H1 (cell line): Measurements from ENCODE around the gene PDE4D. TPM values are rescaled to one million over a fixed set of nuclear protein-coding genes. Genes with fewer than 3 reads are reported as not detected.

Experiments used
- CTCF ChIA-PET: fragments of 300-600 bp; sonication (Branson Sonifier 250); formaldehyde crosslinking; loops from one replicate; lab custom pipeline; 2021; ENCODE audit not compliant: partially characterized antibody; lab: Charles Lee
- POLR2A ChIA-PET: fragments of 300-600 bp; sonication (Branson Sonifier 250); formaldehyde crosslinking; loops from one replicate; lab custom pipeline; 2021; ENCODE audit warnings: inconsistent platforms; ENCODE audit not compliant: partially characterized antibody; lab: Charles Lee
- DNase-seq, 2 experiments: peaks; one replicate each; pipeline versions ENCODE4 v3.0.0 to v3.0.0-alpha.2; 2010 to 2022; ENCODE audit warnings: low spot score in 2 of 2, low read depth in 1 of 2, mixed read lengths in 1 of 2
- FAIRE-seq: peaks from 2 replicates; lab custom pipeline; 2011; peaks lifted over from hg19 to GRCh38; lab: Jason Lieb, UNC
- H2AFZ ChIP-seq: 2 replicates; pipeline ENCODE4 v1.8.1; 2012; ENCODE audit warnings: low read length, inconsistent platforms
- H2AK5ac ChIP-seq: 2 replicates; pipeline ENCODE4 v1.6.1; 2013; ENCODE audit warnings: low read depth, low read length
- H2BK120ac ChIP-seq: replicated peaks from 2 replicates; pipeline ENCODE3; 2013; ENCODE audit warnings: low read depth, low read length, inconsistent platforms
- H2BK12ac ChIP-seq: 2 replicates; pipeline ENCODE4 v1.6.1; 2013; ENCODE audit warnings: low read depth, low read length
- H2BK15ac ChIP-seq: 2 replicates; pipeline ENCODE4 v1.6.1; 2013; ENCODE audit warnings: low read length
- H2BK20ac ChIP-seq: 2 replicates; pipeline ENCODE4 v1.6.1; 2013; ENCODE audit warnings: low read length
- H2BK5ac ChIP-seq: 2 replicates; pipeline ENCODE4 v1.6.1; 2013; ENCODE audit warnings: low read depth, low read length
- H3K14ac ChIP-seq: 2 replicates; pipeline ENCODE4 v1.6.1; 2013; ENCODE audit warnings: inconsistent platforms; ENCODE audit not compliant: insufficient read length
- H3K18ac ChIP-seq: 2 replicates; pipeline ENCODE4 v1.6.1; 2013; ENCODE audit warnings: low read length; ENCODE audit errors: extremely low read depth
- H3K23ac ChIP-seq: 2 replicates; pipeline ENCODE4 v1.6.1; 2013; ENCODE audit warnings: inconsistent platforms; ENCODE audit not compliant: insufficient read length
- H3K23me2 ChIP-seq: 2 replicates; pipeline ENCODE4 v1.6.1; 2013; ENCODE audit warnings: low read depth, low read length
- H3K27ac ChIP-seq: 2 replicates; pipeline ENCODE4 v1.6.1; 2011; ENCODE audit warnings: low read depth, low read length, inconsistent platforms
- H3K27me3 ChIP-seq, 4 experiments: replicated peaks in 1 of 4; 1 replicate in 1 of 4; 2 replicates in 3 of 4; pipeline versions ENCODE4 v1.6.1 to v1.8.1; 2011 to 2013; ENCODE audit warnings: low read length in 3 of 4, mild to moderate bottlenecking in 3 of 4, inconsistent platforms in 2 of 4, mixed read lengths in 2 of 4, moderate library complexity in 1 of 4; ENCODE audit not compliant: control insufficient read depth in 3 of 4, insufficient read depth in 3 of 4; ENCODE audit errors: extremely low read depth in 1 of 4
- H3K36me3 ChIP-seq, 4 experiments: 2 replicates each; pipeline versions ENCODE4 v1.6.1 to v1.8.1; 2011 to 2013; ENCODE audit warnings: mild to moderate bottlenecking in 4 of 4, low read length in 3 of 4, moderate library complexity in 2 of 4, control low read depth in 1 of 4, inconsistent platforms in 1 of 4; ENCODE audit not compliant: insufficient read depth in 4 of 4, control insufficient read depth in 2 of 4
- H3K4ac ChIP-seq: replicated peaks from 2 replicates; pipeline ENCODE3; 2013; ENCODE audit warnings: low read length, low read depth, mixed read lengths, inconsistent platforms; ENCODE audit not compliant: insufficient read length
- H3K4me1 ChIP-seq, 4 experiments: replicated peaks in 1 of 4; 1 replicate in 1 of 4; 2 replicates in 3 of 4; pipeline versions ENCODE4 v1.6.1 to v1.8.1; 2011 to 2013; ENCODE audit warnings: low read length in 3 of 4, inconsistent platforms in 2 of 4, mixed read lengths in 1 of 4; ENCODE audit not compliant: insufficient read depth in 4 of 4, control insufficient read depth in 3 of 4
- H3K4me2 ChIP-seq, 2 experiments: 2 replicates each; pipeline versions ENCODE4 v1.6.1 to v1.8.1; 2011 to 2013; ENCODE audit warnings: low read depth in 2 of 2, low read length in 2 of 2, control low read depth in 1 of 2, inconsistent platforms in 1 of 2, mild to moderate bottlenecking in 1 of 2; ENCODE audit not compliant: insufficient read depth in 1 of 2
- H3K4me3 ChIP-seq, 4 experiments: fragments of 200-600, 300-600 bp in 1 of 4; sonication (generic), shearing (Covaris generic), sonication (Bioruptor Twin) in 1 of 4; 2 replicates each; pipeline versions ENCODE4 v1.5.1 to v1.8.1; 2011 to 2016; ENCODE audit warnings: low read length in 4 of 4, low read depth in 3 of 4, control low read depth in 2 of 4, inconsistent platforms in 2 of 4, mild to moderate bottlenecking in 2 of 4, mixed read lengths in 1 of 4, moderate library complexity in 1 of 4; ENCODE audit not compliant: insufficient read depth in 2 of 4; ENCODE audit errors: extremely low read depth in 1 of 4
- H3K56ac ChIP-seq: replicated peaks from 2 replicates; pipeline ENCODE3; 2013; ENCODE audit warnings: low read depth, mild to moderate bottlenecking, mixed read lengths, low read length, inconsistent platforms; ENCODE audit not compliant: insufficient read length
- H3K79me1 ChIP-seq: 2 replicates; pipeline ENCODE4 v1.6.1; 2013; ENCODE audit warnings: low read depth, low read length, control low read depth
- H3K79me2 ChIP-seq, 2 experiments: 2 replicates each; pipeline versions ENCODE4 v1.6.1 to v1.8.1; 2012 to 2013; ENCODE audit warnings: low read length in 2 of 2, mild to moderate bottlenecking in 2 of 2, inconsistent platforms in 1 of 2; ENCODE audit not compliant: insufficient read depth in 2 of 2, control insufficient read depth in 1 of 2
- H3K9ac ChIP-seq, 4 experiments: replicated peaks in 1 of 4; 1 replicate in 1 of 4; 2 replicates in 3 of 4; pipeline versions ENCODE4 v1.6.1 to v1.8.1; 2011 to 2013; ENCODE audit warnings: low read depth in 3 of 4, low read length in 3 of 4, control low read depth in 2 of 4, mild to moderate bottlenecking in 2 of 4, moderate library complexity in 2 of 4, inconsistent platforms in 1 of 4; ENCODE audit errors: extremely low read depth in 1 of 4
- H3K9me3 ChIP-seq, 2 experiments: 2 replicates each; pipeline versions ENCODE4 v1.6.1 to v1.8.1; 2012 to 2013; ENCODE audit warnings: mild to moderate bottlenecking in 2 of 2, moderate library complexity in 2 of 2, control low read depth in 1 of 2, inconsistent platforms in 1 of 2, low read depth in 1 of 2, low read length in 1 of 2, mixed read lengths in 1 of 2; ENCODE audit not compliant: insufficient read depth in 2 of 2
- H4K20me1 ChIP-seq, 2 experiments: replicated peaks in 1 of 2; 2 replicates each; pipeline versions ENCODE3 to v1.8.1; 2011 to 2013; ENCODE audit warnings: inconsistent platforms in 2 of 2, low read length in 2 of 2, mild to moderate bottlenecking in 1 of 2; ENCODE audit not compliant: insufficient read depth in 2 of 2, control insufficient read depth in 1 of 2
- H4K5ac ChIP-seq: 2 replicates; pipeline ENCODE4 v1.6.1; 2013; ENCODE audit warnings: low read length, low read depth, mixed read lengths, inconsistent platforms; ENCODE audit not compliant: insufficient read length
- H4K8ac ChIP-seq: 2 replicates; pipeline ENCODE4 v1.8.0; 2013; ENCODE audit warnings: mild to moderate bottlenecking, moderate library complexity, low read length, inconsistent platforms; ENCODE audit not compliant: insufficient read depth; ENCODE audit errors: extremely low read depth
- H4K91ac ChIP-seq: replicated peaks from 2 replicates; pipeline ENCODE3; 2013; ENCODE audit warnings: low read length, mixed read lengths, inconsistent platforms; ENCODE audit not compliant: insufficient read length
- BRCA1 ChIP-seq: IDR thresholded peaks from 2 replicates; pipeline ENCODE4 v1.6.1; 2012; ENCODE audit warnings: low read depth, low read length, improper control_type of control experiment
- CHD1 ChIP-seq: IDR thresholded peaks from 2 replicates; pipeline ENCODE4 v1.6.1; 2012; ENCODE audit warnings: low read depth, low read length, improper control_type of control experiment
- EP300 ChIP-seq, 2 experiments: IDR thresholded peaks; 1 replicate in 1 of 2; 2 replicates in 1 of 2; pipeline ENCODE4 v1.6.1; 2011 to 2012; ENCODE audit warnings: low read depth in 2 of 2, low read length in 2 of 2, mild to moderate bottlenecking in 2 of 2, borderline replicate concordance in 1 of 2, inconsistent platforms in 1 of 2, moderate library complexity in 1 of 2
- FOSL1 ChIP-seq: IDR thresholded peaks from 2 replicates; pipeline ENCODE4 v1.6.1; 2011; ENCODE audit warnings: mild to moderate bottlenecking, low read depth, low read length, moderate library complexity; ENCODE audit not compliant: insufficient read depth
- GTF2F1 ChIP-seq: IDR thresholded peaks from 2 replicates; pipeline ENCODE4 v1.6.1; 2012; ENCODE audit warnings: low read depth, low read length, improper control_type of control experiment, borderline replicate concordance
- HDAC2 ChIP-seq, 2 experiments: fragments of 300-600 bp in 1 of 2; sonication (generic) in 1 of 2; IDR thresholded peaks; 2 replicates each; pipeline ENCODE4 v1.6.1; 2011 to 2012; ENCODE audit warnings: low read depth in 2 of 2, low read length in 2 of 2, mild to moderate bottlenecking in 2 of 2, moderate library complexity in 2 of 2, borderline replicate concordance in 1 of 2, inconsistent platforms in 1 of 2
- HDAC6 ChIP-seq: IDR thresholded peaks from one replicate; pipeline ENCODE4 v1.7.1; 2012; ENCODE audit warnings: low read depth, mild to moderate bottlenecking, inconsistent platforms, low read length, moderate library complexity
- JUN ChIP-seq: IDR thresholded peaks from 2 replicates; pipeline ENCODE4 v1.6.1; 2011; ENCODE audit warnings: low read depth, mild to moderate bottlenecking, improper control_type of control experiment, low read length
- JUND ChIP-seq: IDR thresholded peaks from 2 replicates; pipeline ENCODE4 v1.6.1; 2011; ENCODE audit warnings: mild to moderate bottlenecking, improper control_type of control experiment, low read length
- SAP30 ChIP-seq: fragments of 300-600 bp; sonication (generic); IDR thresholded peaks from 2 replicates; pipeline ENCODE4 v1.7.1; 2012; ENCODE audit warnings: low read length, moderate library complexity, mild to moderate bottlenecking, inconsistent platforms; ENCODE audit not compliant: insufficient read depth, insufficient replicate concordance
- SRF ChIP-seq: IDR thresholded peaks from 2 replicates; pipeline ENCODE4 v1.6.1; 2011; ENCODE audit warnings: mild to moderate bottlenecking, low read depth, low read length, moderate library complexity
- TAF7 ChIP-seq: optimal IDR thresholded peaks from 2 replicates; pipeline ENCODE3; 2011; ENCODE audit warnings: low read depth, mild to moderate bottlenecking, inconsistent platforms, low read length, moderate library complexity, borderline replicate concordance
- ZNF274 ChIP-seq: IDR thresholded peaks from 2 replicates; pipeline ENCODE4 v1.7.0; 2012; ENCODE audit warnings: low read length, borderline replicate concordance; ENCODE audit errors: extremely low read depth
- WGBS, 2 experiments: shearing (Covaris generic) in 1 of 2; methylation state at CpG; one replicate each; pipeline versions ENCODE4 v1.1.6 to v1.1.7; 2013 to 2015; ENCODE audit warnings: low lambda C conversion rate in 2 of 2, mixed read lengths in 2 of 2, inconsistent platforms in 1 of 2, low coverage in 1 of 2, missing lambda C conversion rate in 1 of 2; ENCODE audit not compliant: insufficient replicate concordance in 2 of 2, insufficient coverage in 1 of 2, insufficient read length in 1 of 2; ENCODE audit errors: extremely low coverage in 1 of 2, missing lambda C conversion rate in 1 of 2; 5-methylcytosine and 5-hydroxymethylcytosine counted together
- polyA plus RNA-seq, 7 experiments: library from polyadenylated mRNA; depleted of rRNA in 3 of 7; stranded (reverse) in 5 of 7; unstranded in 2 of 7; fragments of >200 nt in 5 of 7; fragments of 200-250 nt in 2 of 7; gene quantifications; 1 replicate in 5 of 7; 2 replicates in 1 of 7; 4 replicates in 1 of 7; pipeline versions ENCODE4 v1.2.1 to v1.2.3, GENCODE V29; 2011 to 2013; ENCODE audit warnings: missing spikeins in 2 of 7, mixed read lengths in 2 of 7
- total RNA-seq: library from RNA; stranded (reverse); fragmentation: NEBNext Ultra II Directional; extraction: Animal tissue kit (Norgen Biotek cat#: 25700); gene quantifications from 2 replicates; pipeline ENCODE4 v1.2.1, GENCODE V29; 2021

The PDE4D gene
- total and polyA plus RNA-seq, 2 of the 8 experiments (the other 6 are each of a cell fraction or from before 2014, with no cell fraction given) = 2.3 to 3.7 TPM

DNA sequence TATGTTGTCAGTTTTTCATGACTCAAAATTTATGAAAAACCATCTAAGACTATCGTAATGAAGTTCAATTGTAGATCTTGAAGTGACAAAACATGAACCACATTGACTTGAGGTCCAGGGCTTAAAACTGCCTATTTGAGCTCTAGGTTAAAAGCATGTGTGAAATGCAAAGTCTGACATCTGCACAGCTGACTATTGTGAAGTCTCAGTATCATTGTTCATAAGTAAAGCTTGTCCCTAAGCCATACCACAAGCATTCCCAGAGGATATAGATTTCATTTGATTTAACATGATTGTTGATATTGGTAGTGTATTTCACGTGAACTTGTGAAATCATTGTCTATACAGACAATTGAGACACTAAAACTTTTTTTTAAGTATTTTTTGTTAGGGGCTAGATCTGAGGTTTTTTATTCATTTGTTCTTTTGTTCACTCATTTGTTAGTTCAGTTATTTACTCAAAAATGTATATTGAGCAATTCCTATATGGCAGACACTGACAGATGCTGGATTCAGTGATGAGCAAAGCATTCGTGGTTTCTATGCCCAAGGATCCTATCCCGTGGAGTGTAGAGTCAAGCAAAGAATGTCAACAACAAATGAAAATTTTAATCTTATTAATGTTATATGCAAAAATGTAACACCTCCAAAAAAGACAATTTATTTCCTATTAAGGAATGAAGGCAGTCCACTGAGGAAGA is 825.4 kb downstream of the PDE4D start:
- Histone ChIP-seq H2BK15ac (no peak overlapping the region), H3K4me3 (no peak overlapping the region), H2AFZ (no peak overlapping the region), H2BK5ac (no peak overlapping the region), H4K91ac (no peak overlapping the region), H2AK5ac (no peak overlapping the region), H3K79me1 (no peaks in the 10 kb centered on the region), H3K18ac (no peak overlapping the region), H3K23me2 (no peaks in the 10 kb centered on the region), H4K20me1 (no peaks in the 10 kb centered on the region), H3K9me3 (no peaks in the 10 kb centered on the region), H3K56ac (no peak overlapping the region), H3K4me1 (no peaks in the 10 kb centered on the region), H4K5ac (no peak overlapping the region), H2BK120ac (no peak overlapping the region), H3K4ac (no peak overlapping the region), H3K27ac (no peak overlapping the region), H2BK12ac (no peak overlapping the region), H3K23ac (no peak overlapping the region), H3K9ac (no peak overlapping the region), H3K27me3 (no peaks in the 10 kb centered on the region), H3K14ac (no peak overlapping the region), H3K4me2 (no peak overlapping the region), H3K79me2 (no peaks in the 10 kb centered on the region), H2BK20ac (no peak overlapping the region), H4K8ac (no peak overlapping the region), H3K36me3 (no peaks in the 10 kb centered on the region)
- no peak for DNase-seq
- 95% methylated on average over 4 of the region's 4 CpGs; no CpG with 5 or more reads in 1 of the 2 experiments for WGBS, 2 experiments
- ChIA-PET CTCF (interaction anchor here (1.1 kb wide), 1 partner anchor 120 kb away, joined by 4 read pairs; no protein-coding TSS in a partner anchor), POLR2A (no interaction called here)
- no peak for FAIRE-seq
- TF ChIP-seq CHD1 (no peak), BRCA1 (no peak), SAP30 (no peak), GTF2F1 (no peak), HDAC6 (no peak), JUN (no peak), TAF7 (no peak), JUND (no peak), EP300 (IDR thresholded peaks at IDR 0.05; ENCODE audit: borderline replicate concordance in 1 of 2, low read depth in 2 of 2, low read length in 2 of 2) (no peak), HDAC2 (IDR thresholded peaks at IDR 0.05; ENCODE audit: borderline replicate concordance in 1 of 2, low read depth in 2 of 2, low read length in 2 of 2) (no peak), ZNF274 (no peak), SRF (no peak), FOSL1 (no peak)
